K562 (cell line): ENCODE data around the gene GCDH. TPM values are rescaled to one million over a fixed set of nuclear protein-coding genes. Genes with fewer than 3 reads are reported as not detected.
A peak's percentile ranks its signal among the peaks of the same experiment; 100 is the strongest.

Experiments
- CBFA2T3 ChIP-seq: fragments of 450-650 bp; IDR thresholded peaks from 2 replicates; pipeline ENCODE4 v1.6.1; 2017
- CHD2 ChIP-seq: IDR thresholded peaks from 2 replicates; pipeline ENCODE4 v1.6.1; 2011; ENCODE audit warnings: low read depth, low read length
- CHD4 ChIP-seq: fragments of 200-600 bp; sonication (generic); IDR thresholded peaks from 3 replicates; pipeline ENCODE4 v1.6.1; 2012; ENCODE audit warnings: low read depth, mild to moderate bottlenecking, mixed read lengths, low read length, inconsistent platforms; ENCODE audit not compliant: insufficient read depth, insufficient replicate concordance, poor library complexity, severe bottlenecking
- DPF2 ChIP-seq: fragments of 450-650 bp; IDR thresholded peaks from 2 replicates; pipeline ENCODE4 v1.6.1; 2016
- ERF ChIP-seq: fragments of 450-650 bp; formaldehyde crosslinking; IDR thresholded peaks from 2 replicates; pipeline ENCODE4 v1.4.0; 2020; ENCODE audit warnings: mild to moderate bottlenecking, mixed read lengths
- LARP7 ChIP-seq: fragments of 450-650 bp; IDR thresholded peaks from 2 replicates; pipeline ENCODE4 v1.6.1; 2016
- MCM7 ChIP-seq, 2 experiments: fragments of 450-650 bp; IDR thresholded peaks; 2 replicates each; pipeline ENCODE4 v1.6.1; 2016 to 2018
- MTA3 ChIP-seq: fragments of 450-650 bp; formaldehyde crosslinking; IDR thresholded peaks from 2 replicates; pipeline ENCODE4 v1.6.1; 2017; ENCODE audit warnings: mild to moderate bottlenecking, borderline replicate concordance
- PCBP2 ChIP-seq: fragments of 200-400 bp; formaldehyde crosslinking; IDR thresholded peaks from 2 replicates; pipeline ENCODE4 v1.6.1; 2018; ENCODE audit warnings: low read length, low read depth, mild to moderate bottlenecking, moderate library complexity; ENCODE audit not compliant: poor library complexity, severe bottlenecking
- PHF20 ChIP-seq: fragments of 450-650 bp; IDR thresholded peaks from 2 replicates; pipeline ENCODE4 v1.6.1; 2018; ENCODE audit not compliant: partially characterized antibody
- SMARCA4 ChIP-seq: fragments of 450-650 bp; IDR thresholded peaks from 2 replicates; pipeline ENCODE4 v1.6.1; 2016
- SMARCB1 ChIP-seq: IDR thresholded peaks from 2 replicates; pipeline ENCODE4 v1.6.1; 2011; ENCODE audit warnings: improper control_type of control experiment, low read depth; ENCODE audit not compliant: insufficient read length
- TRIM25 ChIP-seq: fragments of 450-650 bp; IDR thresholded peaks from 2 replicates; pipeline ENCODE4 v1.7.0; 2016; ENCODE audit warnings: borderline replicate concordance
- XRCC3 ChIP-seq: fragments of 450-650 bp; IDR thresholded peaks from 2 replicates; pipeline ENCODE4 v1.6.1; 2017; ENCODE audit warnings: mild to moderate bottlenecking, moderate library complexity
- ZC3H11A ChIP-seq: IDR thresholded peaks from 2 replicates; pipeline ENCODE4 v1.6.1; 2012; ENCODE audit warnings: low read depth, low read length, improper control_type of control experiment
- ZC3H4 ChIP-seq: sonication (generic); formaldehyde crosslinking; IDR thresholded peaks from 2 replicates; pipeline ENCODE4 v1.9.0; 2021; ENCODE audit warnings: missing genetic modification reagents, borderline replicate concordance
- ZNF212 ChIP-seq: fragments of 450-650 bp; formaldehyde crosslinking; IDR thresholded peaks from 2 replicates; pipeline ENCODE4 v1.4.0; 2020; ENCODE audit warnings: mild to moderate bottlenecking
- ZNF274 ChIP-seq: IDR thresholded peaks from 2 replicates; pipeline ENCODE4 v1.6.1; 2011; ENCODE audit warnings: low read depth, mild to moderate bottlenecking, low read length, moderate library complexity, borderline replicate concordance
- ZNF699 ChIP-seq: fragments of 250-450 bp; sonication (Bioruptor Pico); IDR thresholded peaks from 2 replicates; pipeline ENCODE4 v1.8.0; 2021; ENCODE audit warnings: mild to moderate bottlenecking, moderate library complexity; ENCODE audit not compliant: insufficient replicate concordance
- ZNF76 ChIP-seq: fragments of 250-450 bp; sonication (Bioruptor Pico); IDR thresholded peaks from 2 replicates; pipeline ENCODE4 v1.4.0; 2020; ENCODE audit warnings: mild to moderate bottlenecking, moderate library complexity, borderline replicate concordance
- polyA plus RNA-seq, 8 experiments: library from polyadenylated mRNA; depleted of rRNA in 4 of 8; stranded (reverse) in 5 of 8; unstranded in 3 of 8; fragments of >200 nt; fragmentation: Nextera tagmentation in 2 of 8; fragmentation: Illumina TruSeq in 1 of 8; extraction: Ambion mirVana in 2 of 8; extraction: Trizol in 1 of 8; gene quantifications; 2 replicates each; pipeline versions ENCODE4 v1.2.1 to v1.2.3, GENCODE V29; 2011 to 2014; ENCODE audit warnings: inconsistent platforms in 1 of 8, missing spikeins in 1 of 8
- total RNA-seq, 7 experiments: library from RNA; depleted of rRNA in 6 of 7; stranded (reverse); fragments of >200 nt in 6 of 7; fragmentation: Illumina TruSeq in 2 of 7; extraction: Trizol in 2 of 7; gene quantifications; 2 replicates each; pipeline versions ENCODE4 v1.2.1 to v1.2.3, GENCODE V29; 2011 to 2021; ENCODE audit warnings: low replicate concordance in 1 of 7
- TF ChIP-seq, protein P1 (sequence below): fragments of 450-650 bp; formaldehyde crosslinking; IDR thresholded peaks from 2 replicates; pipeline ENCODE4 v1.4.0; 2020; ENCODE audit warnings: mild to moderate bottlenecking, moderate library complexity
- TF ChIP-seq, protein P2 (sequence below), 2 experiments: fragments of 450-650 bp in 1 of 2; sonication (generic) in 1 of 2; formaldehyde crosslinking in 1 of 2; IDR thresholded peaks in 1 of 2; conservative IDR thresholded peaks in 1 of 2; 2 replicates each; pipeline versions ENCODE4 v1.6.1 to v1.8.1; 2016 to 2023; ENCODE audit warnings: mild to moderate bottlenecking in 2 of 2, moderate library complexity in 2 of 2, inconsistent platforms in 1 of 2, missing genetic modification reagents in 1 of 2
- TF ChIP-seq, protein P3 (sequence below), 2 experiments: fragments of 450-650 bp; IDR thresholded peaks; 2 replicates each; pipeline ENCODE4 v1.6.1; 2016

Gene GCDH
- total and polyA plus RNA-seq, 9 of the 15 experiments (the other 6 are each of a cell fraction or from before 2014, with no cell fraction given), result 2.9 to 50.8 (median 19.1) TPM

DNA sequence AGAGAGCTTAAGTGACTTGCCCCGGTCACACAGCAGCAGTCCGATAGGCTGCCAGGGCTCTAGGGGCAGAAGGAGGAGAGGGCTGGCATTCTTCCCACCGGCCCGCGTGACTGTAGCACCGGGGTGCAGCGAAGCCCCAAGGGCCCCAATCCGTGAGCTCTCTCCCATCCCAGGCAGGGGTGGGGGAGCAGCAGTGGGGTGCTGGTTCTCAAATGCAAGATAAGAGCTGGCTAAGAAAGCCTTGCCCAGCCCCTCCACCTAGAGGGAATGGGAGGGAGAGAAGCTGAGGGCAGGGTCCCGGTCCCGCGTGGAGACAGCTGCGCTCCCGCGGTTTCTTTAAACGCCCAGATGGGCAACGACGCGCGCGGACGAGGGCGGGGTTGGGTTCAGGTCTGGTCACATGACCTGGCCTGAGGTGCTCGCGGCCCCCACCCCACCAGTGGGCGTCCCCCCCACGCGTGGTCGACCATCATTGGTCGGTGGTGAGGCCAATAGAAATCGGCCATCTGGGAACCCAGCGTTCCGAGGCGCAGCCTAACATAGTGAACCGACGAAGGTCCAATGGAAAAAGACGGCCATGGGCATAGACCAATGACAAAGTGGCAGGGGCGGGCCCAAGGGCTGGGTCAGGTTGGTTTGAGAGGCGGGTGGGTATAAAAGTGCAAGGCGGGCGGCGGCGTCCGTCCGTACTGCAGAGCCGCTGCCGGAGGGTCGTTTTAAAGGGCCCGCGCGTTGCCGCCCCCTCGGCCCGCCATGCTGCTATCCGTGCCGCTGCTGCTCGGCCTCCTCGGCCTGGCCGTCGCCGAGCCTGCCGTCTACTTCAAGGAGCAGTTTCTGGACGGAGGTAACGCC is 47.2 kb downstream of the GCDH start, which contains the start of gene CALR (continued):
- TF ChIP-seq LARP7, result no peak
- TF ChIP-seq XRCC3, result no peak
- TF ChIP-seq CHD2, result peak; percentile 79
- TF ChIP-seq, protein P1, sequence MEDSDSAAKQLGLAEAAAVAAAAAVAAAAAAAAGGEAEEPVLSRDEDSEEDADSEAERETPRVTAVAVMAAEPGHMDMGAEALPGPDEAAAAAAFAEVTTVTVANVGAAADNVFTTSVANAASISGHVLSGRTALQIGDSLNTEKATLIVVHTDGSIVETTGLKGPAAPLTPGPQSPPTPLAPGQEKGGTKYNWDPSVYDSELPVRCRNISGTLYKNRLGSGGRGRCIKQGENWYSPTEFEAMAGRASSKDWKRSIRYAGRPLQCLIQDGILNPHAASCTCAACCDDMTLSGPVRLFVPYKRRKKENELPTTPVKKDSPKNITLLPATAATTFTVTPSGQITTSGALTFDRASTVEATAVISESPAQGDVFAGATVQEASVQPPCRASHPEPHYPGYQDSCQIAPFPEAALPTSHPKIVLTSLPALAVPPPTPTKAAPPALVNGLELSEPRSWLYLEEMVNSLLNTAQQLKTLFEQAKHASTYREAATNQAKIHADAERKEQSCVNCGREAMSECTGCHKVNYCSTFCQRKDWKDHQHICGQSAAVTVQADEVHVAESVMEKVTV (CRISPR knock-in tag), result no peak
- TF ChIP-seq ZNF274, result no peak; the same call in 1 of the 2 replicates
- no peak for TF ChIP-seq ZC3H11A
- TF ChIP-seq CHD4, result no peak
- TF ChIP-seq MCM7 (IDR thresholded peaks at IDR 0.05), result no peak
- TF ChIP-seq DPF2, result peak; percentile 43; the same call in 1 of the 2 replicates
- TF ChIP-seq ERF, result 0 out of 2 replicates have a peak, but pooled peaks have one; percentile 50
- TF ChIP-seq MTA3, result peak; percentile 100
- 0 out of 2 replicates have a peak, but pooled peaks have one; percentile 20 for TF ChIP-seq CBFA2T3
- TF ChIP-seq PHF20, result peak; percentile 38
- no peak for TF ChIP-seq SMARCB1
- TF ChIP-seq ZC3H4 (CRISPR knock-in tag), result no peak
- peak; percentile 39; the same call in 1 of the 2 replicates for TF ChIP-seq SMARCA4
- TF ChIP-seq, protein P2, sequence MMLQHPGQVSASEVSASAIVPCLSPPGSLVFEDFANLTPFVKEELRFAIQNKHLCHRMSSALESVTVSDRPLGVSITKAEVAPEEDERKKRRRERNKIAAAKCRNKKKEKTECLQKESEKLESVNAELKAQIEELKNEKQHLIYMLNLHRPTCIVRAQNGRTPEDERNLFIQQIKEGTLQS (IDR thresholded peaks at IDR 0.05), result no peak; the same call in 1 of the 2 replicates
- TF ChIP-seq, protein P2 (CRISPR knock-in tag; conservative IDR thresholded peaks at IDR 0.05), result no peak
- no peak for TF ChIP-seq TRIM25
- no peak for TF ChIP-seq PCBP2
- TF ChIP-seq ZNF76 (CRISPR knock-in tag), result no peak
- TF ChIP-seq, protein P3, sequence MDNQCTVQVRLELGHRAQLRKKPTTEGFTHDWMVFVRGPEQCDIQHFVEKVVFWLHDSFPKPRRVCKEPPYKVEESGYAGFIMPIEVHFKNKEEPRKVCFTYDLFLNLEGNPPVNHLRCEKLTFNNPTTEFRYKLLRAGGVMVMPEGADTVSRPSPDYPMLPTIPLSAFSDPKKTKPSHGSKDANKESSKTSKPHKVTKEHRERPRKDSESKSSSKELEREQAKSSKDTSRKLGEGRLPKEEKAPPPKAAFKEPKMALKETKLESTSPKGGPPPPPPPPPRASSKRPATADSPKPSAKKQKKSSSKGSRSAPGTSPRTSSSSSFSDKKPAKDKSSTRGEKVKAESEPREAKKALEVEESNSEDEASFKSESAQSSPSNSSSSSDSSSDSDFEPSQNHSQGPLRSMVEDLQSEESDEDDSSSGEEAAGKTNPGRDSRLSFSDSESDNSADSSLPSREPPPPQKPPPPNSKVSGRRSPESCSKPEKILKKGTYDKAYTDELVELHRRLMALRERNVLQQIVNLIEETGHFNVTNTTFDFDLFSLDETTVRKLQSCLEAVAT (IDR thresholded peaks at IDR 0.05), result 0 out of 4 replicates have a peak, but pooled peaks of 1 of the 2 experiments have one; percentile 9
- no peak for TF ChIP-seq ZNF212 (CRISPR knock-in tag)
- peak; percentile 24 for TF ChIP-seq ZNF699 (CRISPR knock-in tag)
